C4-2B (cell line): ENCODE measurements around the gene HECW1.

Source experiments
- CTCF ChIP-seq: fragments of 450-650 bp; conservative IDR thresholded peaks from 2 replicates; pipeline ENCODE4 v1.5.1; 2017; ENCODE audit warnings: mild to moderate bottlenecking
- ZFX ChIP-seq: fragments of 450-650 bp; IDR thresholded peaks from 2 replicates; pipeline ENCODE4 v1.6.1; 2017

DNA sequence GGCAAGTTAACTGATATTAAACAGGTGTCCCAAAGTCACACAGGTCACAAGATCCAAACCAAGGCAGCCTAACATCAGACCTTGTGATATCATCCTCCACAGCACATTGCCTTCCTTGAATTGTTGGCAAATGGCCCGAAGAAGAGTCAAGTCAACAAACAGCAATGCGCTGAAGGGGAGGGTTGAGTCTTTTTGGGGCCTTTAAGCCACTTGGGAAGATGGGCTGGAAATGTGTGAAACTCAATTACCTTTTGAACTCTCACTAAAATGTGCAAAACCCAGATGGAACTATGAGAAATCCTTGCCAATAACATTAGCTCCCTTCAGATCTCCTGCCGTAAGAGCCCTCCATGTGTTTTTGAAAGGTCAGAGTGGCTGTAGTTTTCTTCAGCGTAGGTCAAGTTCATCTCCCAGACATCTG is 422.6 kb downstream of the HECW1 start:
- TF ChIP-seq CTCF, result no peak
- no peak for TF ChIP-seq ZFX
